H1 (cell line): Measurements from ENCODE around the gene SEMA3D. TPM values are rescaled to one million over a fixed set of nuclear protein-coding genes. Genes with fewer than 3 reads are reported as not detected.

Experiments
- ASH2L ChIP-seq: fragments of 200-600, 300-600 bp; sonication (generic); IDR thresholded peaks from one replicate; pipeline ENCODE4 v1.7.1; 2017; ENCODE audit warnings: low read length
- CBX8 ChIP-seq: fragments of 300-800, 300-1000 bp; sonication (generic); IDR thresholded peaks from 2 replicates; pipeline ENCODE4 v1.7.1; 2016; ENCODE audit warnings: low read depth, low read length, borderline replicate concordance
- CEBPB ChIP-seq: IDR thresholded peaks from 2 replicates; pipeline ENCODE4 v1.6.1; 2012; ENCODE audit warnings: low read depth, low read length
- CHD2 ChIP-seq: IDR thresholded peaks from 2 replicates; pipeline ENCODE4 v1.6.1; 2012; ENCODE audit warnings: low read length, improper control_type of control experiment
- CHD7 ChIP-seq: fragments of 300-600 bp; sonication (generic); IDR thresholded peaks from 2 replicates; pipeline ENCODE4 v1.7.1; 2012; ENCODE audit warnings: low read length, moderate library complexity, mild to moderate bottlenecking, inconsistent platforms; ENCODE audit not compliant: insufficient replicate concordance
- JUN ChIP-seq: IDR thresholded peaks from 2 replicates; pipeline ENCODE4 v1.6.1; 2011; ENCODE audit warnings: low read depth, mild to moderate bottlenecking, improper control_type of control experiment, low read length
- KDM4A ChIP-seq: IDR thresholded peaks from one replicate; pipeline ENCODE4 v1.7.1; 2012; ENCODE audit warnings: low read depth, mild to moderate bottlenecking, moderate library complexity, low read length, inconsistent platforms; ENCODE audit not compliant: severe bottlenecking
- KDM5A ChIP-seq: fragments of 200-600 bp; IDR thresholded peaks from 2 replicates; pipeline ENCODE4 v1.7.1; 2012; ENCODE audit warnings: mild to moderate bottlenecking, low read length, inconsistent platforms, mixed read lengths
- NRF1 ChIP-seq: IDR thresholded peaks from 2 replicates; pipeline ENCODE4 v1.6.1; 2011; ENCODE audit warnings: mild to moderate bottlenecking, low read depth, low read length, improper control_type of control experiment
- PHF8 ChIP-seq: fragments of 200-600 bp; sonication (generic); conservative IDR thresholded peaks from 2 replicates; pipeline ENCODE4 v1.7.1; 2012; ENCODE audit warnings: low read depth, mild to moderate bottlenecking, inconsistent platforms, low read length, moderate library complexity
- SP1 ChIP-seq: IDR thresholded peaks from 2 replicates; pipeline ENCODE4 v1.6.1; 2011; ENCODE audit warnings: low read depth, low read length
- TAF1 ChIP-seq: IDR thresholded peaks from 2 replicates; pipeline ENCODE4 v1.6.1; 2011; ENCODE audit warnings: mild to moderate bottlenecking, low read depth, low read length
- ZNF274 ChIP-seq: IDR thresholded peaks from 2 replicates; pipeline ENCODE4 v1.7.0; 2012; ENCODE audit warnings: low read length, borderline replicate concordance; ENCODE audit errors: extremely low read depth
- polyA plus RNA-seq, 7 experiments: library from polyadenylated mRNA; depleted of rRNA in 3 of 7; stranded (reverse) in 5 of 7; unstranded in 2 of 7; fragments of >200 nt in 5 of 7; fragments of 200-250 nt in 2 of 7; gene quantifications; 1 replicate in 5 of 7; 2 replicates in 1 of 7; 4 replicates in 1 of 7; pipeline versions ENCODE4 v1.2.1 to v1.2.3, GENCODE V29; 2011 to 2013; ENCODE audit warnings: missing spikeins in 2 of 7, mixed read lengths in 2 of 7
- total RNA-seq: library from RNA; stranded (reverse); fragmentation: NEBNext Ultra II Directional; extraction: Animal tissue kit (Norgen Biotek cat#: 25700); gene quantifications from 2 replicates; pipeline ENCODE4 v1.2.1, GENCODE V29; 2021

Gene SEMA3D
- total and polyA plus RNA-seq, 2 of the 8 experiments (the other 6 are each of a cell fraction or from before 2014, with no cell fraction given): 1.6 to 3.5 TPM

DNA sequence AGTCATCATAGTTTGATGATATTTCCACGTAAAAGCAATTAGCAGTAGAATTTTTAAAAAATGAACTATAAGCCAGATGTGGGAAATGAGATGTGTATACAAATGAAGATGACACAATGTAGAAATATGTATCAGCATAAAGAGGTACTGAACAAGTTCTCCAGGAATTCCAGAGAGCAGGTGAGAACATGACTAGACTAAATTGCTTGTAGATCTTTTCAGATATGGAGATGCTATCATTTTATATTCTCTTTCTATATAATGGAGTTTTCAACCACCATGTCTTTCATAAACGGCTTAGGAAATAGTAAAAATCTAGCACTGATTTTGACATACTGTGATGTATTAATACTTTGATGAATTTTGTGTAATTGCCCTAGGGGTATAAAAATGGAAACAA, 130.9 kb downstream of the SEMA3D start (continued):
- no peak for TF ChIP-seq CHD7
- TF ChIP-seq TAF1: no peak
- no peak for TF ChIP-seq SP1
- TF ChIP-seq PHF8: no peak
- TF ChIP-seq KDM5A: no peak
- no peak for TF ChIP-seq KDM4A
- TF ChIP-seq CEBPB: no peak
- no peak for TF ChIP-seq NRF1
- no peak for TF ChIP-seq CBX8
- no peak for TF ChIP-seq ZNF274
- TF ChIP-seq ASH2L: no peak
- no peak for TF ChIP-seq JUN
- TF ChIP-seq CHD2: no peak
